Right lobe of liver (tissue), 4 donors: Measurements from ENCODE around the gene ID2.

ENCODE experiments used
- CTCF ChIP-seq, 4 donors: fragments of 200-600 bp in 3 of 4; fragments of 450-650 bp in 1 of 4; IDR thresholded peaks; one replicate each; pipeline versions ENCODE4 v1.5.1 to v1.8.0; 2016 to 2022; ENCODE audit warnings: antibody characterized with exemption in 4 of 4, mild to moderate bottlenecking in 2 of 4
- POLR2A ChIP-seq: fragments of 450-650 bp; IDR thresholded peaks from one replicate; pipeline ENCODE4 v1.6.1; 2017; ENCODE audit warnings: antibody characterized with exemption, mild to moderate bottlenecking
- donor health status: DM: no; HTN: no; CAD: no.
- donor health status: DM: no; HTN: no; CAD: no.
- donor health status: DM: no; HTN: yes; CAD: no.

GRCh38 chr2:8669157-8669817 is 12.6 kb upstream of the ID2 start:
- TF ChIP-seq CTCF (IDR thresholded peaks at IDR 0.05) (no peak), POLR2A (no peak)
